NCI-H2171 treated with DMSO at 0.1 percent for 48 hours (cell line): ENCODE measurements around the gene SEC22B.
"Not testable (repeated sequence)": the region's sequence is repeated elsewhere in the genome, so short reads cannot be mapped to it uniquely, and the experiment has no call there.

Experiments
- DNase-seq: peaks from one replicate; lab custom pipeline; 2025; lab: John Stamatoyannopoulos, UW

The SEC22B gene

DNA sequence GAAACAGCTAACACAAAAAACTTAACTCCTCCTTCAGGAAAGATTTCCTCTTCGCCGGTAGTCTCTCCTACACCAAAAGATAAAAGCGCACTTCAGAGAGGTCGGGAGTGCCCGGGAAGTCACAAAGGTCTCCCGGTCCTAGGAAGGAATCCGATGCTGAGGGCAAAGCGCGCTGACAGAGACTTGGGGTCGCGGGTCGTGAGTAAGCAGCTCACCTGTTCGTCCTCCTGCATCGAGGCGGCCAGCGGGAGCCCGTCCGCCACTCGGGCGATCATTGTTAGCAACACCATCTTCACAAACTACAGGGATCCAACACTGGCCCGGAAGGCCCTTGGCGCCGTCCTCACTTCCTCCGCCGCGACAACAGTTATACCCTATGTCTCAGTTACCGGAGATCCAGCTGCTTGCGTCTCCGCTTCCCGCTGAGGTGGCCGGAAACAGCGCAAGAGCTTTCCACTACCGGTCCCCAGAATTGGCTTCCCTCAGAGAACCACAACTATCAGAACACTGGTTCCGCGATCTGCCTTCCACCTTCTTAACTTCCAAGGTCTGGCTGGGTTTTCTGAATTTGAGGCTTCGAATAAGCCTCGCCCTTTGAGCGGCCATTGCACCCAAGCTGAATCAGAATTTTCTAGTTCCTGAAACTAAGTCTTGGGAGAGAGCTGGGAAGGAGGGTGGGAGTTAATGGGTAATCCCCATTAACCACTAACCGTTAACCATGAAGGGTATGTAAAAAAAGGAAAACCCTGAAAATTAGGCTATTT is at the start of gene SEC22B:
TSS of gene SEC22B (minus strand) at position 429 of the 764 bp plus-strand sequence. CDS start at position 290, 139 bp downstream.
- peak; percentile 96 for DNase-seq

DNA sequence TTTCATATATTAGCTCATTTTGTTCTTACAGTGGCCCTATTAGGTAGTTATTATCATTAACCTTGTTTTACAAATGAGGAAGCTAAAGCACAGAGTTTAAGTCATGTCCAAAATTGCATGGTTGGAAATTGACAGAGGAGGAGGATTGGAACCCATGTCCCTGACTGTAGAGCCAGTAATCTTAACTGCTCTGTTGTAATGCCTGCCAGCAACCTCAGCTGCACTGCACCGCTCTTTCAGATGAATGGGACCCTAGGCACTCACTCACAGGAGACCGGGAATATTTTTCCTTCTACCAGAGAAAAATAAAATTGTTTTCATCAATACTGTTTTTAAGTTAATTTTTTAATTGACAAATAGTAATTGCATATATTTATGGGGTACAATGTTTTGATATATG is 41.6 kb upstream of the SEC22B start:
- DNase-seq = not testable (repeated sequence)

DNA sequence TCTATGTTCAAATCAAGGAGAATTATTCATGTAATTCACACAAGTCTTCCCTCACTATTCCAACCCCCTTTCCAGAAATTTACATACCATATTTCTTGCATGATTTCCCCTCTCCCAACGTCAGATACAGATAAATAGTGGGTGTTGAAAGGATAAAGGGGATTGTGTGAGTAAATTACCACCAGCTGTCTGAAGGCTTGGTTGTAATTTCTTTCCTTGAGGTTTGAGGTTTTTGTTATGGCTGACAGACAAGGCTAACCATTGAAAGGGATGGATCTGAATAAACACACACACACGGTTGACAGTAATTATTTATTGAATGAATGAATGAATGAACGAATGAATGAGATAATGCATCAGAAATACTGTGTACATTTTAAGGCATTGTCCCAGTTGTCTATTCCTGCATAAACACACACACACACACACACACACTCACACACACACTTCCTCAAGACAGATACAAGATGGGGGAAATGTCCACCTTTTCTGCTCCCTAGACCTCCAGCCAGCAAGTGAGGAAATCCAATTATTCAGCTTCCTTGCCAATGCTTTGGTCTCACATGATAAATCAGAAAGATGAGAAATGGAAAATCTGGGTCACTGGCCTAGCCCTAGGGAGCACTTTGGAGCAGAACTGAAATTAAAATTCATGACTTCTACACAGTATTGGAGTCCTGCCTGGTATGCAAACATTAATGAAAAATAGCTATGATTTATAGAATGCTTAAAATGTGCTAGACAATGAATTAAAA is 41.0 kb upstream of the SEC22B start:
- DNase-seq = not testable (repeated sequence)

DNA sequence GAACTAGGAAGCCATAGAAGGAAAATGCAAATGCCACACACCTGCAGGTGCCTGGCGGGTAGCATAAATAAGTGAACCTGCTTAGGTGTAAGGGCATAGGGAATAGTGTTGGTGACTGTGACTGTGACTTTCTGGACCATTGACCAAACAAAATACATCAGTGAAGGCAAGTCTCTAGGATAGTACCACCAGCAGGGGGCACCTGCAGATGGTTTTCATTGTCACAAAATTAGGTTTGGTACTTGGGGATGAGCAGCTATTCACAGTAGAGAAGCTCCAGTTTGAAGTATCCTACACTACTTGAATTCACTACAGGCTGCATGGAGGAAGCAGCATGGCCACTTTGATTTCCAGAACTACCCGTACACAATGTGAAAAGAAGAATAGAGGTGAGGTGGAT is 37.3 kb upstream of the SEC22B start:
- not testable (repeated sequence) for DNase-seq

DNA sequence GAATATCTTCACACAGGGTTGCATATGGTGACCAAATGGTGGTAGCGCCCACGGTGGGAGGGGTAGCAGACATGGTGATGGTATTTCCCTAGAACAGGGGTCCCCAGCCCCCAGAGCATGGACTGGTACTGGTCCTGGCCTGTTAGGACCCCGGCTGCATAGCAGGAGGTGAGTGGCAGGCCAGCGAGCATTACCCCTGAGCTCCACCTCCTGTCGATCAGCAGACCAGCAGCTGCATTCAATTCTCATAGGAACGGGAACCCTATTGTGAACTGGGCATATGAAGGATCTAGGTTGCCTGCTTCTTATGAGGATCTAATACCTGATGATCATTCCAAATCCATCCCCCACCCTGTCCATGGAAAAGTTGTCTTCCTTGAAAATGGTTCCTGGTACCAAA is 34.4 kb upstream of the SEC22B start:
- DNase-seq = not testable (repeated sequence)

DNA sequence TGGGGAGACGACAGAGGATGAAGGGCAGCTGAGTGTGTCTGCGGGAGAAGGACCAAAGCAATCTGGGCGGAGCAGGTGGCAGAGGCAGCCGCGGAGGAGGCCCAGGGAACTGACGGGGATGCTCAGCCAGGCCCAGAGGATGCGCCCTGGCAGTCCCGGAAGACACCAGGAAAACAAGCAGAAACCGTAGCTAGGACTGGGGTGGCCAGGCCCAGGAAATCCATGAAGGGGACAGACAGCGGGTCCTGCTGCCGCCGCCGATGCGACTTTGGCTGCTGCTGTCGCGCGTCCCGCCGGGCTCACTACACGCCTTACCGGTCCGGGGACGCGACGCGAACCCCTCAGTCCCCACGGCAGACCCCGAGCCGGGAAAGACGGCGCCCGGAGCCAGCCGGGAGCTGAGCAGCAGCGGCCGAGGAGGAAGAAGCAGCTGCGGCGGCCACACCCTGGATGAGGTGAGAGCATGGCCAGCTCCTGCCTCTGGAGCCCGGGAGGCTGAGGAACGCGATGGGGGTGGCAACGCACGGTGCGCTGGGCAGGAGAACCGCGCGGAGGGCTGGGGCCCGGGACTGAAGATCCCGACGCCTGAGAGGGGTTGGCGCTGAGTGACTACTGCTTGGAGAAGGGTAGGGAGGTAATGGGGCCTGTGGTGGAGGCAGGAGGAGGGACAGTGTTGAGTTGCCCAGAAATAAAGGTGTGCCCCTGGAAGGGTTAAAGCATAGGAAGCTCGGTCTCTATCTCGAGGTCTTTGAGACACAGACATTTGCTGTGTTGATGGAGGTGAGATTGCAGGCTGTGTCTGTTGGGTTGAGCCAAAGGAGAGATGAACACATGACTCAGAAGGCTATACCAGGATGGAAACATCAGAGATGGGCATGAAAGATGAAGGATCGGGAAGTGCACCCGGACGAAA is 20.8 kb upstream of the SEC22B start:
- DNase-seq = not testable (repeated sequence)

DNA sequence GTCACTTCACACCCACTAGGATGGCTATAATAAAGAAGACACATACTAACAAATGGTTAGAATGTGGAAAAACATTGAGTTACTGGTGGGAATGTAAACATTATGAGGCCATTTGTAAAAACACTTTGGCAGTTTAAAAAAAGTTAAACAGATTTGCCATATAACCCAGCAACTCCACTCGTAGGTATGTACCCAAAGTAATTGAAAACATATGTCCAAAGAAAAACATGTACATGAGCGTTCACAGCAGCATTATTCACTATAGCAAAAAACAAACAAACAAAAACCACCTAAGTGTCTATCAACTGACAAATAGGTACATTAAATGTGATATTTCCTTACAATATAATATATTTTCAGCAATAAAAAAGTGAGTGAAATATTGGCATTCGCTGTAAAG is 12.3 kb upstream of the SEC22B start:
- DNase-seq = not testable (repeated sequence)

DNA sequence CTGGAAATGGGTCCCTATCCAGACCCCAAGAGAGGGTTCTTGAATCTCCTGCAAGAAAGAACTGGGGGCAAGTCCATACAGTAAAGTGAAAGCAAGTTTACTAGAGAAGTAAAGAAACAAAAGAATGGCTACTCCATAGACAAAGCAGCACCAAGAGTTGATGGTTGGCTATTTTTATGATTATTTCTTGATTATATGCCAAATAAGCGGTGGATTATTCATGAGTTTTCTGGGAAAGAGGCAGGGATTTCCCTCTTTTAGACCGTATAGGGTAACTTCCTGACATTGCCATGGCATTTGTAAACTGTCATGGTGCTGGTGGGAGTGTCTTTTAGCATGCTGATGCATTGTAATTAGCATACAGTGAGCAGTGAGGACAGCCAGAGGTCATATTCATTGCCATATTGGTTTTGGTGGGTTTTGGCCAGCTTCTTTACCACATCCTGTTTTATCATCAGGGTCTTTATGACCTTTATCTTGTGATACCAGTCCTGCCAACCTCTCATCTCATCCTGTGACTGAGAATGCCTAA is 5.9 kb upstream of the SEC22B start:
- not testable (repeated sequence) for DNase-seq

DNA sequence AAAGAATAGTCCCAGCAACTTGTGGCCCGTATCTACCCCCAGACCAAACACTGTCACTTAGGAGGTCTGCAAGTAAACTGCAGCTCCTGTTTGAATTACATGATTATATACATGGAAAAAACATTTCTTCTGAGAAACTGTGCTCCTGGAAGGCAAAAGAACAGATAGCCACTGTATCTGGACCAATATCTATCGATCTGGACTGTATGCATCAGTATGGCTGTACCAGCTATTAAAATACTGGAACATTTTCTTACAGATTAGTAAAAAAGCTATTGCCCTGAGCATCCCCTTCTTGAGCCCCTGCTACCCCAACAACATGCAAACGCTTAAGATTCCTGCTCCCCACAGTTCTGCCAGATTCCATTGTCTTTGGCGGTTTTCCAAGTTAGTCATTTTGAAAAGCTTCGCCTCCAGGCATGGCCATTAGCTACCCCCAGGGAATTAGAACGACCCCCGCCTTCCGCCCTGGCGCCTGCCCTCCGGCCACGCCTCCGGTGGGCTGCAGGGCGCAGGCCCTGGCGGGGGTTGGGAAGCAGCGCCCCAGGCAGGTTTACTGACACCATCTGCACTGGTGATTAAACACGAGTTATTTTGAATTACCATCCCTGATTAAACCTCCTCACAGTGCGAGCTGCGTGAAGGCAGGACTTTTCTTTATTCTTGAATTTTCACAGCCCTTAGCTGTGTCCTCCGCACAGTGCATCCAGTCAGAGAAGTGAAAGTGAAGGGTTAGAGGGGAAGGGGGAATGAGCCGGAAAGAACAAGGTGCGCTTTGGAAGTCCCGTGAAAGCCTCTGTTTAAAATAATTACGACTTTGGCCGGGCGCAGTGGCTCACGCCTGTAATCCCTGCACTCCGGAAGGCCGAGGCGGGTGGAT is 3.7 kb upstream of the SEC22B start:
- DNase-seq = peak; percentile 35

DNA sequence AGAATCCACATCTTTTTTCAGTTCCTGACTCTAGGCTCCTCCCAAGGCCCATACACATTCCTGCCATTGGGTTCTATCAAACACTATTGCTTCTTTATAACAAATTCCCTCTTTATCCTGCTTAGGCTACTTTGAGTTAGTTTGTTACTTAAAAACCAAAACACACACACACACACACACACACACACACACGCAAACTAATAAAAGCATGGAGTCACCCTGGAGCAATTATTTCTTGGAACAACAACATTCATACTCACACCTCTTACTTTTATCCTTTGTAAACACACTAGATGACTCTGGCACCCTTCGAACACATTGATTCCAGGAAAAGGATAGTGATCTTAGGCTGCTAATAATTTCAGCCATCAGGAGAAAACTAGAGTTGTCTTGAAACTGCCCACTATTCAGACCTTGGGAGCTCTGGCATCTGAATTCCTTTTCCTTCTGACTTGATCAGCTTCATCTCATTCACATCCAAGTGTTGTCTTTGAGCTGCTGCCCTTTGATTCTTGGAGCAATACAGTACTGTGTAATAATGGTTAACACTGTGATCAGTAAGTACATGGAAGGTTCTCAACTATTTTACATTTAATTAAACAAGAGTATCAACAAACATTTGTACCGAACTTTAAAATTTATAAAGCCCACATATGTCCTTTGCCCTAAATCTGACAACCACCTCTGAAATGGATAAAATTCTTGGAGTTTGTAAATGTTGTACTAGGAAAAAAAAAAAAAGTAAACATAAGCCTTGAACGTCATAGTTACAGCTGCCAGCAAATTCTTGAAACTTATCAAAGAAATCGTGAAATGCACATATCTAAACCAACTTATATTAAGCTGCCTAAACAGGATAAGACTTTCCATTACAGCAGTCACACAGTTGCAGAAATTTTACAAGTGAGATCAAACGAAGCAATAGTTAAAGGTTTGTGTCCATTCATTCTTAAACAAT is 2.8 kb upstream of the SEC22B start:
- no peak for DNase-seq

DNA sequence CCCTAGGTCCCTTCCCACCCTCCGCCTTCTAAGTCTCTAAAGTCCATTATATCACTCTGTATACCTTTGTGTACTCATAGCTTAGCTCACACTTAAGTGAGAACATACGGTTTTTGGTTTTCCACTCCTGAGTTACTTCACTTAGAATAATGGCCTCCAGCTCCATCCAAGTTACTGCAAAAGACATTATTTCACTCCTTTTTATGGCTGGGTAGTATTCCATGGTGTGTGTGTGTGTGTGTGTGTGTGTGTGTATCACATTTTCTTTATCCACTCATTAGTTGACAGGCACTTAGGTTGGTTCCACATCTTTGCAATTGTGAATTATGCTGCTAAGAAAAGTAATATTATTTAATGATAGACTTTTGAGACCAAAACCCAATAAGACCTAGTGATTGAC is 1.7 kb upstream of the SEC22B start:
- not testable (repeated sequence) for DNase-seq

DNA sequence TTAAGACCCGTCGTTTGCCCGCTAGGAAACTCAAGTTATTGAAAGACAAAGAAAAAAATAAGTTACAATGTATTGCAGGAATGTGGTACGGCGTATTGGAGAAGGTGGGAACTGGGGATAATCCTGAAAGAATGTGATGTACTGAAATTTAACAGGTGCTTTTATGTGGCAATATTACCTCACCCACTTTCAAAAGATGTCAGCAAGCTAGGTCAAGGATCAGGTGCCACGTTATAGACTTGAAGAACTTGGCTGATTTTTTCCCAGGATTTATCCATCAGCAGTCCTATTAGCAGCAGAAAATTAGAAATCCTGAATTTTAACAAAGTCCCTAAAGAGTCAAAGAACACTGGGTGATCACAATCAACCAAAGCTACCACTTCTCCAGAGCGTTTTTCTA is 632 bp downstream of the SEC22B start:
- DNase-seq = peak; percentile 34

DNA sequence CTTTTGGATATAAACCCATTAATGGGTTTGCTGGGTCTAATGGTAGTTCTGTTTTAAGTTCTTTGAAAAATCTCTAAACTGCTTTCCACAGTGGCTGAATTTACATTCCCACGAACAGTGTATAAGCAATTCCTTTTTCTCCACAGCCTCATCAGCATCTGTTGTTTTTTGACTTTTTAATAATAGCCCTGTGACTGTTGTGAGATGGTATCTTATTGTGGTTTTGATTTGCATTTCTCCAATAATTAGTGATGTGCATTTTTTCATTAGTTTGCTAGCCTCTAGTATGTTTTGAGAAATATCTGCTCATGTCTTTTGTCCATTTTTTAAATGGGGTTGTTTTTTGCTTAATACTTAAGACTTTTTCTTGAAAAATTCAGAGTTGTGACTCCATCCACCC is 11.6 kb downstream of the SEC22B start:
- not testable (repeated sequence) for DNase-seq

DNA sequence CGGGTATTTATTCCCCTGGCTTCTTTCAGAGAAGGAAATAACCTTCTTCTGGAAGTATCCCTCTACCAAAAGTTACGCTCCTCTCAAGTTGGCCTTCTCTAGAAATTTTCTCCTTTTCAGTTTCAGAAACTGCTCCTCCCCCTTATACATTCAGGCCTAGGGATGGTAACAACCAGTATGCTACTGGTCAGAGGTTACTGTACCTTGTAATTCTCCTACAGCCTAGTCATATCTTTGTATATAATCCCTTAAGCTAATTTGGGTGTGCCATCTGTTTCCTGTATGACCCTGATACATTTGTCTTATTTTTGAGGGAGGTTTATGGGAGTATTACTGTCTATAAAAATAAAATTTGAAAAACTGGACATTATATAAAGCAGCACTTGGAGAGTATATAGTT is 14.3 kb downstream of the SEC22B start:
- DNase-seq = not testable (repeated sequence)

DNA sequence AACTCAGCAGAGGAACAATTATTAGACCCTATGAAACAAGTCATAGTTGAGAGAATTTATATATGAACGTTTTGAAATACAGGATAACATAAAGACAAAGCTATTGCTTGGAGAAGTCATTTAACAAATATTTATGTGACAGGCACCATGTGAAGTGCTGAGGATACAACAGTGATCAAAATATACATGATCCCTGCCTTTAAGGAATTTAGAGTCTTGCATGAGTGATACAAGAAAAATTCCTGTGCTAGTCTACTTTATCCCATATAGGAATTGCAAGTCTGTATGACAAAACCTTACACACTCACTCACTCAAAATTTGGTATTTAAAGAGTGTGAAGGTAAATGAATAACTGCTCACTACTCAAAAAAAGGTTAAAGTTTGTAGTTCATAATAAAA is 17.8 kb downstream of the SEC22B start:
- DNase-seq = not testable (repeated sequence)

DNA sequence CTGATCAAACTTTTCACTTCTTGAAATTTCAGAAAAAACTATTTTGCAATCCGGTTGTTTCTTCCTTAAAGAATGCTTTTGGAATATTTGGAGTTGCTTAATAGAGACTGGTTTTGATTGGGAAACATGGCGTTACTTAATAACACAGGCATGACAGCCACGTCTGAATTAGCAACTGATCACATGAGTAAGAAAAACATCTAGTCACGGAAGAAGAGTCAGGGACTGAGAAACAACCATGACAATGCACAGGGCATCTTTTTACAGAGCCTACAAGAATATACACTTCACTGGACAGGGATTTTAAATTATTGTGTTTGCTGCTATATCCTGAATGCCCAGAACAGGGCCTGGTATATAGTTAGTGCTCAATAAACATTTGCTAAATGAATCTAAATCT is 18.2 kb downstream of the SEC22B start:
- DNase-seq = not testable (repeated sequence)

DNA sequence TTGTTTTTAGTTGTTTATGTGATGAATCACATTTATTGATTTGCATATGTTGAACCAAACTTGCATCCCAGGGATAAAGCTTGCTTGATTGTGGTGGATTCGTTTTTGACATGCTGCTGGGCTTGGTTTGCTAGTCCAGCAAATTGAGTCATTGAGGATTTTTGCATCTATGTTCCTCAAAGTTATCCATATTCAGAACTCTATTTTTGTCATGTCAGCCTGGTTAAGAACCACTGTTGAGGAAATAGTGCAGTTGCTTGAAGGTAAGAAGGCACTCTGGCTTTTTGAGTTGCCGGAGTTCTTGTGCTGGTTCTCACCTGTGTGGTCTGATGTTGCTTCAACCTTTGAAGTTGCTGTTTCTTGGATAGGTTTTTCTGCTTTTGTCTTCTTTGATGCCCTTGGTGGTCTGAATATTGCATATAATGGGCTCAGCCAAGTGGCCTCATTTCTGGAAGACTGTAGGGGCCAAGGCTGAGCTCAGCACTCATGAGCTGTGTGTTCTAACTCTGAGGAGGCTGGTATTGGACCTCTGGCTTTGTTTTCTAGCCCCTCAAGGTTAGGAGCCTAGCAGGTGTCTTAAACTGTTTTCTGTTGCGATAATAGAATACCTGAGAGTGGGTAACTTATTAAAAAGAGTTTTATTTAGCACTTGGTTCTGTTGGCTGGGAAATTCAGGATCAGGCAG is 26.0 kb downstream of the SEC22B start:
- not testable (repeated sequence) for DNase-seq

DNA sequence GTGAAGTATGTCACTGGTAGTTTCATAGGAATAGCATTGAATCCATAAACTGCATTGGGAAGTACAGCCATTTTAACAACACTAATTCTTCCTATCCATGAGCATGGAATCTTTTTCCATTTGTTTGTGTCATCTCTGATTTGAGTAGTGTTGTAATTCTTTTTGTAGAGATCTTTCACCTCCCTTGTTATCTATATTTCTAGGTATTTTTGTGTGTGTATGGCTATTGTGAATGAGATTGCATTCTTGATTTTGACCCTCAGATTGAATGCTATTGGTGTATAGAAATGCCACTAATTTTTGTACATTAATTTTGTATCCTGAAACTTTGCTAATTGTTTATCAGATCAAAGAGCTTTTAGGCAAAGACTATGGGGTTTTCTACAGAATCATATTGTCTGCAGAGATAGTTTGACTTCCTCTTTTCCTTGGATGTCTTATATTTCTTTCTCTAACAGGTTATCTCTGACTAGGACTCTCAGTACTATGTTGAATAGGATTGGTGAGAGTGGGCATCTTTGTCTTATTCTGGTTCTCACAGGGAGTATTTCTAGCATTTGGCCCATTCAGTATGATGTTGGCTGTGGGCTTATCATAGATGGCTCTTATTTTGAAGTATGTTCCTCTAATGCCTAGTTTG is 26.8 kb downstream of the SEC22B start:
- DNase-seq = not testable (repeated sequence)

DNA sequence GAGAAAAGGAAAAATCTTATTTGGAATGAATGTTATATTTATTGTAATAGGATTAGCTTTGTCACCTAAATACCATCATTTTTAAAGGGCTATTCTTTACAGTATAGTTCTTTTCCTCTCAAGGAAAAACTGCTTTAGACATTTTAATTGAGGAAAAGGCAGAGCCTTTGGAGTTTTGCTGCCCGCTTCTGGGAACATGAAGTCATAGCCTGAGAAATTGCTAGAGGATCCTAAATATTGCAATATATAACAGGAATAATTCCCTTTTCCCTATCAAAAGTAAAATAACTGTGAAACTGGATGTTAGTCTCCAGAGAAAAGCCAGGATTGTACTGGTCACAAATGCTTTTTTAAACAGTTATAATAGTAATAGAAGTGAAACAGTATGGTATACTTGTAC is 30.5 kb downstream of the SEC22B start:
- DNase-seq = not testable (repeated sequence)
